Stimulated activated CD8-positive, alpha-beta memory T cell treated with anti-CD3 and anti-CD28 coated beads, Interleukin-12 subunit alpha, Interleukin-12 subunit beta, amount 100 ng/mL, for 1 hour (primary cell): ENCODE data around the gene LYRM4.

Source experiments
- DNase-seq: peaks from one replicate; pipeline ENCODE4 v3.0.0-alpha.2; 2020; ENCODE audit warnings: low read depth

Gene LYRM4

DNA sequence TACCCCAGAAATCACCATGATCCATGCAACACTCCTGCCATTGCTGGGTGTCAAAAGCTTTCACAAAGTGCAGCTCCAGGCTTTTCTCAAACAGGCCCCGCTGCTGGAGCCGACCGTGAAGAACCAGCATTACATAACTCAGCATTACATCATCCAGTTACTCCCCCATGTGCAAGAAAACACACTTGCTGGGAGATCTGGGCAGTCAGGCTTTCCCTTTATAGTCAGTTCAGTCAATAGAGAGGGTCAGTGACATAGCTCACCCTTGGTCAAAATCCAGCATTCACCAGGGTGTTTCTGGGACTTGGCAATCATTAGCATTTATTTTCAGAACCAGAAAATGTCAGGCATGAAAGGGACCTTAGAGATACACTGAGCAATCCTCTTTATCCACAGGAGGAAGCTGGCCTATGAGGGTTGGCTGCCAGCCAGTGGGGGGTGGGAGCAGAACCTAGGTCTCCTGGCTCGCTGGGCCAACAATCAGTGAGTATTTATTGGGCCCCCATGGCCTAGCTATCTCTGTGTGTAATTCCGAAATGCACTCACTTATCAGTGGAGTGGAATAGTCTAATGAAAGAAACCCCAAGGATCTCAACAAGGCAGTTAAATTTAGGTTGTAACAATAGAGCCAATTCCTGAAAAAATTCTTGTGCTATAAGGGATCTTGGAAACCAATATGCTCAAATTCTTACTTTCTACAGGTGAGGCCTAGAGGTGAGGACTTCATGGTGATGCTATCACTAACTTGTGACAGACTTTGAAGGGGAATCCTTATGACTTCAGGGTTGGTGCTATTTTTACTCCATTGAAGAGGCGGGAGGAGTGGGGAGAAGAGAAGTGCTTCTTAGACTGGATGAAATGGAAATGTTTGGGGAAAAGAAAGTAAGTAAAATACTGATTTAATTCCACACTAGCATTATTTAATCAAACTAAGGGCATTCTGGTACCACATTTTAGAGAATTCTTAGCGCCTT is 54.6 kb downstream of the LYRM4 start:
- no peak for DNase-seq

DNA sequence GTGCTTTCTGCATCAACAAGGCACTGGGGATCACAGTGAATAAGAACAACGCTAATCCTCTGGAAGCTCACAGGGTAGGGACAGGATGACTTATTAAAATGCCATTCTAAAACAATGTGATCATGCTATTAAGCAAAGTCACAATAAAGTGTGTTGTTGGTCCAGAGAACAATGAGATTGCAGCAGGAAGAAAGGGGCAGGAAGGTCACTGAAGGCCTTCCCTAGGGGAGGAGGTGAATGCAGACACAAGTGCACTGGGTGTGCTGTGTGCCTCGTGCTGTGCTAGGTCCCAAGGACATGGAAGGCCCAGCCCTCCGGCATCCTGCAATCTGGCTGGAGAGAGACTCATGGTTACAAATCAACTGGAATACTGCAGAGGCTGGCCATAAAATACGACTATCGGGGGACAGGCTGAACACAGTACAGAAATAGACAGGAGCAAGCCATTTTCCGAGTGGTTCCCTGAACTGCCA is 55.7 kb downstream of the LYRM4 start:
- DNase-seq = no peak

DNA sequence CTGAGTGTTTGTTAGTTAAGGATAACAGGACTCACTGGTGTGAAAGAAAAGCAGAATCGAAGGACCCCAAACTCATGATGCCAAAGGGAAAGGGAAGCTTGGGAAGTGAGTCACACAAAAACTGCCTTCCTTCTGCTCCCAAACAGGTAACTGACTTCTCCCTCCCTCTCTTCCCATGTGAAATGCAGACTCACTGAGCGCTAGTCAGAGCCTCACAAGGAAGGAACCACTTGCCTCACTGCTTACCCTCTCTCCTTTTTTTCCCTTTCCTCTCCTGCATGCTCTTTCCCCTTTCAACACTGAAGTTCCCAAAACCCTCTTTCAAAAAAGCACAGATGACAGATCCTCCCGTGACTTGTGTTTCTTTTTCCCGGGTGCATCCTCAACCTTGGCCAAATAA is 56.4 kb downstream of the LYRM4 start:
- DNase-seq = no peak

DNA sequence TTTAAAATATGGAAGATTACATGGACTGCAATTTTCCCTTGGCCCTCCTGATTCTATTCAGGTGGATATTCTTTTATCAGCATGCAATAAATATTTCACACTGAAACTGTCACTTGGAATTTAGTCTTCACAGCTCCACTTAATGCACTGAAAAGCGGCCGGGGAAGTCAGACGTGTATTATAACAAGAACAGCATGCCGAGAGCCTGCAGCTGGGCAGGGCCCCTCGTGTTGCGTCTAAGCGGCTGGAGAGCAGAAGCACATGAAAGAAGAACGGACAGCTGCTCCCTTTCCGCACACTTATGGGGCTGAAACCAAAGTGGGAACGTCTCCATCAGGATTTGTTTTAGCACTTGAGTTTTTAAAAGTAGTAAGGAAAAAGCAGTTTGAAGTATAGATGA is 57.2 kb downstream of the LYRM4 start:
- DNase-seq = no peak

DNA sequence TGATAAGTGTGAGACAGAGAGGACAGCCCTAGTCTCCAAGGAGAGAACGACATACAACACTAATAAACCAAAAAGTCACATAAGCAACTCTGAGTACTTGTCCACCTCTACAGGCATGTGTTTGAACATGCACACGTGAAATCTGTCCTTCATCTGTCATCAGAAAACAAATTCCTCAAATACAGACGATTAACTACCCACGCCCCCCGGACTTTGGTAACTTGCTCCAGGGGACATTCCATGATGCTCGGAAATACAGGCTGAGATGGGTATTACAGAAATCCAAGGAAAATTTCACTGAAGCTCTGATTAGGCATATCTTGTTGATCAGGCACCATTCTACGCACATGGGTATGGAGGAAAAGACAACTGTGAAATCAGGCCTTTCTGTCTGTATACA is 57.8 kb downstream of the LYRM4 start:
- no peak for DNase-seq

DNA sequence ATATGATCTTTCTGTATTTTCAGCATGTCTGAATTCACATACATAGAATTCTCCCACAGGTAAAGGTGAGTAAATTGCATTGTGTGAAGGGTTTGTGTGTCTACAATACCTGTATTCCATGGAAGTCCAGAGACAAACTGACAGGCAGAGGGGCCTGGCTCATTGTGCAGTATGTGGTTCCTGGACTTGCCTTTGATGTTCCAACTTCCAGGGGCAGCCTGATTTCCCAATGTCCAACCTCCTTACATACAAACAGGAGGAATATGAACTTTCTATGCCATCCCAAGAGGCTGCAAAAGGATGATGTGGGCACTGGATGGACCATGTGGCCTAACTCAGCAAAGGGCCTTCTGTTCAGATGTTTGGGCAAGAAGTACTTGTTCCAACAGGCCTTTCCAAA is 58.5 kb downstream of the LYRM4 start:
- no peak for DNase-seq

DNA sequence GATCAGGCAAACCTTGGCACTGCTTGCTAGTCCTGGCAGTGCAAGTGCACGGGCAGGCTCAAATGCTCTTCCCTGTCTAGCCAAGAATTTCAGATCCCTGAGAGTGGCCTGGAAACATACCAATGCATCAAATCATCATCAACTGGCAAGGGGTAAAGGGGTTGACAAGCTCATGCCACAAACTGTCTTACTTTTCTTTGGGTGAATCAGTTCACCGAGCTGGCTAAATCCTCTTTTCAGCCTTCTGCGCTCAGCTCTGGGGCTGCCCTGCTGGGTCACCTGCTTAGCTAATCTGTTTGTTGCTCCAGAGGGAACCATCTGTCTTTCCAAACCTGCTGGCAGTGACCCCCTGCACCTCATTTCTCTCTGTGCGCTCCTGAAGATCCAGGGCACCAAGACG is 59.5 kb downstream of the LYRM4 start:
- no peak for DNase-seq

DNA sequence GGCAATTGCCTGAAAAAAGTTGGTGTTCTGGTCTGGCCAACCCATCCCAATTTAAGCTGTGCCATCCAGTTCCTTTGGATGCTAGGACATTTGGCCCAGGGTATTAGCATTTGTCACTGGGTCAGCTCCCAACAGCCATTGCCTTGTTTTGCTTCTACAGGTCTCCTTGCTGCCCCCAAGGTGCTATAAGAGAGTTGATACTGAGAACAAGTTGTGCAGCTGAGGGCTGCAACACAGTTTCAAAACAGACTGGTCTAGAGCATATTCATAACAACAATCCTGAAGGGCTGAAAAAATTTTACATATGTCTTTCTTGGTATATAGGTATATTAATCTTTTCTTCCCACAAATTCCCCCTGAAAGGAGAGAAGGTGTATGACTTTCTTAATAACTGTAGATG is 61.0 kb downstream of the LYRM4 start:
- DNase-seq = no peak

DNA sequence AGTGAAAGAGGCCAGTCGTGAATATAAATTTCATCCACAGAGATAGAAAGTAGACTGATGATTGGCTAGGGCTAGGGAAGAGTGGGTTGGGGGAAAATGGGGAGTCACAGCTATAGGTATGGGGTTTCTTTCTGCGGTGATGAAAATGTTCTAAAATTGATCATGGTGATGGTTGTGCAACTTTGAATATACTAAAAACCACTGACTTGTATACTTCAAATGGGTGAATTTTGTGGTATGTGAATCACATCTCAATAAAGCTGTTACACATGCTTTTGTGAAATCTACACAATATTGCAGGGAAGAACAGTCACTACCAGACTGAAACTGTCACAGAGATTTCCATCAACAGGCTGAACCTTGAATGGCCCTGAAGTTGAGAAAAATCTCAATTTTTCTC is 61.5 kb downstream of the LYRM4 start:
- no peak for DNase-seq

DNA sequence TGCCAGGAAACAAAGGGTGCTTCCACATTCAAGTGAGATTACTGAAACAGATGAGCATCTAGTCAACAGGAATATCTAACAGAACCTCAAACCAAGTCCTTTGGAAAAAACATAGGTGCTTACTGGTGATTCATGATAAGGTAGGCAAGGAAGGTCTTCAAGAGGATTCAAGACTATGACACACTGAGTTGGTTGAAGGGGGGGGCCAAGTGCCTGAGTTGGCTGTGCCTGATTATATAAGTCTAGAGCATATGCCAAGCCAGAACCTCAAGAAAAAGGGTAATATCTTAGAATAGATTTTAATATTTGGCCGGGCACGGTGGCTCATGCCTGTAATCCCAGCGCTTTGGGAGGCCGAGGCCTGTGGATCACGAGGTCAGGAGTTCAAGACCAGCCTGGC is 63.7 kb downstream of the LYRM4 start:
- DNase-seq = no peak

DNA sequence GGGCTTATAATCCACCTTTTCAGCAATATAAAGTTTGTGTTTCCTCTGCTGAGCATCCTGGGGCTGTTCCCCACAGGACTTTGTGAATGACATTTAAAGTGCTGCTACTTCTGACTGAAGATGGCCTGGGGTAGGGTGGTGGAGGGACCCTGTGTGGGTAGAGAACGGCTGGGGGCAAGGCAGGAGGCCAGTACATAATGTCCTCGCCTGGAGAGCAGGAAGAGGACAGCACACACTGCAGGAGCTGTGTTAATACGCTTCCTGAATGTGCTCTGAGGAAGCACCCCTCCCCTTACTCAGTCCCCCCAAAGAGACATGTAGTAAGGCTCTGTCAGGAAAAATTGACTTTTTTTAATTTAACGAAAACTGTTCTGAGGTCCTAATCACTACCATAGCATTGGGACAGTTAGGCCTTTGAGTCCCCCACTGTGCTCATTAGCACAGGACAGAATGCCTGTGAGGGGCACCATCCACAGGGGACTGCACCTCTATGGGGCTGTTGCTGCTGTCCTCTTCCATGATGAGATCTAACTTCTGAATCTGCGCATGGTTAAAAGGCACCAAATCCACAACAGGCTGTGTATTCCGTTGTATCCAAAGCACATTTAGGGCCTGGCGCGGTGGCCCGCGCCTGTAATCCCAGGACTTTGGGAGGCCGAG is 68.5 kb downstream of the LYRM4 start:
- DNase-seq = no peak

DNA sequence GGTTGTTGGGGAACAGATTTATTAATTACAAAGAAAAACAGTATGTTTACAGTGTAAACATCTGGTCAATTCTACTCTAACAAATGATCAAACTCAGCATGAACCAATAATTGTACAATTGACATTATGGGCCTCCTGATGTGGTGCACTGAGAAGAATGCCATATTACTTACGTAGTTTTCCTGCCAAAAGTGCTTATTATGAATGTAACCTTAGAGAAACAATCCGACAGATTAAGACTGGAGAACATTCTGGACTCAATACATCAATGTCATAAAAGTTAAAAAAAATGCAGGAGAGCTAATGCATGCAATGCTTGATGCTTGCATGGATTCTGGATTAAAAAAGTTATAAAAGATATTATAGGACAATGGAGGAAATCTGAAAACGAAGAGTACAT is 69.0 kb downstream of the LYRM4 start:
- no peak for DNase-seq

DNA sequence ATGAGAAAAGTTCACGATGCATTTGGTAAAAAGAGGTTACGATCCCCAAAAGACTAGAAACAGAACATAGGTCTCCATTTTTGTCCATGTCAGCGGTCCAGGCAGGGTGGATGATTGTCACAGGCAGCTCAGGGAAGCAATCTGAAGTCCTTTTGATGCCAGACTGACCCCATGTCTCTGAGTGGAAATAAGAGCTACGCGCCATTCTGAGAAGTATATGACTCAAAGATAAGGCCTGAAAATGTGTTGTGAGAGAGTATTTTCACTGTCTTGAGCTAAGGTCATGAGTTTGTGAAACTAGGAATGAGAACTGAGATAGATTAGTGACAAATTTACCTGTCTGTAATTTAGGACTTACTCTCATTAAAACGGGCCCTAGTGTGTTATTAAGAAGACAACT is 69.5 kb downstream of the LYRM4 start:
- no peak for DNase-seq

DNA sequence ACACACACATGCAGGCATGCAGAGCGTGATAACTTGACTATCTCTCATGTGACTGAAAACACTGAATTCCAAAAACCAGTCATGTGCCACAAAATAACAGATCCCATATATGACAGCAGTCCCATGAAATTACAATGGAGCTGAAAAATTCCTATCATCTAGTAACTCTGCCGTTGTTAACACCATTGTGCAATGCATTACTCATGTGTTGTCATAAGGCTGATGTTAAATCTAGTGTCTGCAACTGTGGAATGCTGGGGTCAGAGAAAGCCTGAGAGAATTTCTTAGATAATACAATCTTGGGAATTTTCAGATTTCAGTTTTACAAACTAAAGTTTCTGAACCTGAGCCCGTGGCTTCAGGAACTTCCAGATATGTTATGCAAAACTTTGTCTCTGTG is 70.2 kb downstream of the LYRM4 start:
- no peak for DNase-seq

DNA sequence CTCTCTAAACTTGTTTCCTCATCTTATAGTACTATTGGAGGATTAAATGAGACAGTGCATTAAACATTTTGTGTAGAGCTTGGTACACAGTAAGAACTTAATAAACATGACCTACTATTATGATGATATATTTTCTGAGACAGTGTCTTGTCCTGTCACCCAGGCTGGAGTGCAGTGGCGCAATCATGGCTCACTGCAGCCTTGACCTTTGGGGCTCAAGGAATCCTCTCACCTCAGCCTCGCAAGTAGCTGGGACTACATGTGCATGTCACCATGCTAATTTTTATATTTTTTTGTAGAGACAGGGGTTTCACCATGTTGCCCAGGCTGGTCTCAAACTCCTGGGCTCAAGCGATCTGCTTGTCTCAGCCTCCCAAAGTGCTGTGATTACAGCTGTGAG is 72.1 kb downstream of the LYRM4 start:
- DNase-seq = no peak

DNA sequence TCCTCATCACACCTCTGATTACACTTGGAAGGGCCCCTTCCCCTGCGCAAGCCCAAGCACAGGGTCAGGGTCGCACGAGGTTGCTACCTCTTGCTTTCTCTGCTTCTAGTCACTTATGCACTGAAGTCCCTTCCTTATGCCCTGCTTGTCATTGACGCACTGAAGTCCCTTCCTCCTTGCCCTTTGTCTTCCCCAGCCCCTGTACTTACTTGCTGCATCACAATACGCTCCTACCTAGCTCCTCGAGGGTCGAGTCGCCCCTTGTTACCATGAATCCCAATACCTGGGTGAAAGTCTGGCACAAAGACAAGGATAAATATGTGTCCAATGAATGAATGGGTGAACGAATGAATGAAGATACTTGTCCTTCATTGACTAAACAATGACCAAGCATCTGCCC is 75.9 kb downstream of the LYRM4 start:
- no peak for DNase-seq

DNA sequence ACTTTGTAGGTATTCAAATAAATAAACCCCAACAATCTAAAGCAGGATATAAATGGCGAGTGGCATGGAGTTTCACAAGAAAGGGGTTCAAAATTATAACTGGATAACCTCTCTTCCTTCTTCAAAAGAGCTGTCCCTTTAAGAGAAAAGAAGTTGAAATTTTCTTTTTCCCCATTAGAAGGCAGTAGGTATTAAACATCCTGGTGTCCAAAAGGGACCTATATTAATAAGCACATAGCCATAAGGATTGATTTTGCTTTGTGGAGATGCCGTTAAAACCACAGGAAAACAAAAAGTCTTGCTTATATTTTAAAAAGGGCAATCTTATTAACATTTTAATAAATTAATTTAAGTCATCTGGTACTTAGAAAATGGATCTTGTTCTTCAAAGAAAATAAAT is 76.5 kb downstream of the LYRM4 start:
- no peak for DNase-seq

DNA sequence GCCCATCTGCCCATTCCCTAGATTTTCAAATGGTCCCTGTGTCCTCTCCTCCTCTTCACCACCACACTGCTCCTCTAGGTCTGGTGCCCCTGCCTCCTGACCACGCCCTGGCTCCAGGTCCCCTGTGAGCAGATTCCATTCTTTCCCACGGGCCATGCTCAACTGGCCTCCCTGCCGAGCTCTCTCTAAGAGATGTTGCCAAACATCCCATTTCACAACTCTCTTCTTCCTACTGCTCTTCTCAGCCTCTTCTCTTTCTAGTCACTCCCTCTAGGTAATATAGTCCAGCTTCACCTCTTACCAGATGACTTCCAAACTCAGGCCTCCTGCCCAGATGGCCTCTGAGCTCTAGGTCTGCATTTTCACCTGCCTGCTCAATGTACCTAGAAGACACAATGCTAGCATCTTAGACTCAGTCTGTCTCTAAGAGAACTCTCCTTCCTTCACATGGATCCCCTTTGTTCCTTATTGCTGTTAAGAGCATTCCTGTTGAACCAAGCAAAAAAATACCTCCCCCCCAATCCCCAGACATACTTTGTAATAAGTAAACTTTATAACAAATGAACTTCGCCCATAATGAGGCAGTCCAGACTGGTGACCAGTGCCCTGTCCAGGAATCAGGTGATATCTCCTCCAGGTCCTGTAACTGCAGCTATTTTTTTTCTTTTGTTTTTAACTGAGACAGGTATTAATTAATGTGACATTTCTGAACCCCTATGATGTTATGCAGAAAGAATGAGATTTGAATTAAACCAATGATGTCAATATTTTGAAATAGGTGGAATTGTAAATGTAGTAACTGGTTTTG is 79.0 kb downstream of the LYRM4 start:
- no peak for DNase-seq

DNA sequence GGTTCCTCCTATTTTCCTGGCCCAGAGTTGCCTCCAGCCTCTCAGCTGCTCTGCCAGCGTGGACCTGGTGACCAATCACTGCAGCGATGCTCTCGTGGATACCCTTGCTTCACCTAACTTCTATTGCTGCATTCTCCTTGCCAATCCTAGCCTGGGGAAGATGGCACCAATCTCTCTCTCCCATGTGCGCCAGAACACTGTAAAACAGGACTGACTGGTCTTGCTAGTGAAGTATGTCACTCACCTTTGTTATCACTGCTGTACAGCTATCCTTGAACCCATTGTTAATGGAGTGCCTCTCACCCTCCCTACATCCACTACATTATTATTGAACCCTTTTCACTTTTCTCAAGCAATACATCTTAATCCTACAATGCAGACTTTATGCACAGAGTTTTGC is 80.1 kb downstream of the LYRM4 start:
- no peak for DNase-seq

DNA sequence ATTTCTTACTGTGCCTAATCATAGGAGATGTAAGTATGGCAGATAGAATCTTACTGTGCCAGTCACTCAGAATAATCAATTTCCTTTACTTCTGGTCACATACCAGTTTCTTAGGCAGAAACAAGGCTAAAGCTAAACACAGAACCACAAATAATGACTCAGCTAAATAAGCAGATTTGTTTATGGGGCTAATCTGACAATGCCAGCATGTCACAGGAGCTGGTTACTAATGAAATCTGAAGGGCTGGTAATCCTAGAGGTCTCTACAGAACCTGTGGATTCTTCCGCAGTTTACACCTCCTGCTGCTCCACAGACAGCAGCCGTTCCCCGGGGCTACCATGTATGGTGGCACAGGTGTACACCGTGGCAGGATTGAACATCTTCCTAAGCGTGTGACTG is 80.8 kb downstream of the LYRM4 start:
- no peak for DNase-seq

DNA sequence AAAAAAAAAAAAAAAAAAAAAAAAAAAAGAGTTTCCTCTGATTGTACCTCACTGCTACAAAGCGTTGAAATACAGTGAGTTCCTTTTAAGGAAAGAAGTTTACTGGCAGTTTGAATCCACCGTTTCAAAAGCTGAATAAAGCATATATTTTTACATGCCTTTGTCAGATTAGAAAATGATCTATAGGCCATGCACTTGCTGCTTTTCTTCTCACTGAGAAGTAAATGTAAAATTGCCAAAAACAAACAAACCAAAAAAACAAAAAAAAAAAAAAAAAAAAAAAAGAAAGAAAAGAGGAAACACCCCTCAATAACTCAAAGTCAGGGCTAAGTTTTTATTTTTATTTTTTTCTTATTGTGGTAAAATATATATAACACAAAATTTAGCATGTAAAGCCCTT is 81.9 kb downstream of the LYRM4 start:
- DNase-seq = no peak

DNA sequence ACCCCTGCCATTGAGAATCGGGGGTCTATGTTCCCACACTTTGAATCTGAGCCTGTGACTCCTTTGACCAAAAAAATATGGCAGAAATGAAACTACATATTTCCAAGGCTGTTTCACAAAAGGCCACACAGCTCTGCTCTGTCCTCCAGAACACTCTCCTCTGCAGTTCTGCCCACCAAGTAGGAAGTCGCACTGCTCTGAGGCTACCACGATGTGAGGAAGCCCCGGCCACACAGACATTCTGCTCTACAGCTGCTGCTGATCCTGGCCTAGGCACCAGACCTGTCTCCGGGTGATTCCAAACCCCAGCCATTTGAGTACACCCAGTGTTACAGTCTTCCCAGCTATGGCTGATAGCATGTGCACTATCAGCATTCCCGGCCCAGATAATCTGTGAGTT is 85.1 kb downstream of the LYRM4 start:
- no peak for DNase-seq
